K562 (cell line): ENCODE measurements around the gene ERBB4. TPM values are rescaled to one million over a fixed set of nuclear protein-coding genes. Genes with fewer than 3 reads are reported as not detected.

Experiments used
- ATAC-seq: fragments of 200-7000 bp; cut with Tn5 transposase; 3 replicates; pipeline ENCODE4 v1.9.1; 2020; ENCODE audit warnings: moderate library complexity
- BruUV-seq: library from RNA; stranded (reverse); fragments of 400-500 nt; replicated peaks from 2 replicates; lab custom pipeline; 2021; lab: Mats Ljungman, UMichigan
- CTCF ChIA-PET: fragments of 300-600 bp; formaldehyde crosslinking; extraction: SDS; loops from one replicate; lab custom pipeline; 2021; ENCODE audit warnings: low intra/inter-chr PET ratio; lab: Yijun Ruan, JAX
- POLR2A ChIA-PET: fragments of 300-600, 350-650 bp; sonication (Branson Sonifier 250); formaldehyde crosslinking; extraction: SDS; loops from one replicate; lab custom pipeline; 2021; ENCODE audit warnings: antibody characterized with exemption, inconsistent platforms; lab: Yijun Ruan, JAX
- DNase-seq, 4 experiments: peaks; one replicate each; pipeline versions ENCODE4 v3.0.0 to v3.0.0-alpha.2; 2011 to 2018; ENCODE audit warnings: low spot score in 3 of 4, mixed read lengths in 3 of 4; ENCODE audit errors: extremely low read depth in 1 of 4
- FAIRE-seq: peaks from 2 replicates; lab custom pipeline; 2011; peaks lifted over from hg19 to GRCh38; lab: Jason Lieb, UNC
- H2AFZ ChIP-seq: 2 replicates; pipeline ENCODE4 v1.6.0; 2011; ENCODE audit warnings: low read depth, low read length, control low read depth, inconsistent platforms
- H3K27ac ChIP-seq: fragments of 200-600 bp; 3 replicates; pipeline ENCODE4 v1.8.0; 2011; ENCODE audit warnings: low read depth, mild to moderate bottlenecking, control low read depth, inconsistent platforms, low read length, moderate library complexity, mixed read lengths; ENCODE audit errors: extremely low read depth
- H3K27me3 ChIP-seq, 2 experiments: fragments of 300-600 bp in 1 of 2; 2 replicates in 1 of 2; 3 replicates in 1 of 2; pipeline versions ENCODE4 v1.6.0 to v1.8.0; 2011; ENCODE audit warnings: inconsistent platforms in 2 of 2, low read length in 2 of 2, mild to moderate bottlenecking in 1 of 2, mixed read lengths in 1 of 2, moderate library complexity in 1 of 2; ENCODE audit not compliant: control insufficient read depth in 2 of 2, insufficient read depth in 2 of 2
- H3K36me3 ChIP-seq: fragments of 300-600 bp; 3 replicates; pipeline ENCODE4 v1.8.0; 2011; ENCODE audit warnings: mild to moderate bottlenecking, low read length, inconsistent platforms; ENCODE audit not compliant: control insufficient read depth, insufficient read depth
- H3K4me1 ChIP-seq, 2 experiments: fragments of 200-600 bp in 1 of 2; replicated peaks in 1 of 2; 2 replicates in 1 of 2; 3 replicates in 1 of 2; pipeline versions ENCODE4 v1.5.1 to v1.8.0; 2011; ENCODE audit warnings: inconsistent platforms in 2 of 2, low read length in 2 of 2, mild to moderate bottlenecking in 1 of 2, mixed read lengths in 1 of 2, moderate library complexity in 1 of 2; ENCODE audit not compliant: control insufficient read depth in 2 of 2, insufficient read depth in 2 of 2
- H3K4me2 ChIP-seq: 2 replicates; pipeline ENCODE4 v1.6.1; 2011; ENCODE audit warnings: low read length, control low read depth, inconsistent platforms, mixed read lengths; ENCODE audit not compliant: insufficient read depth
- H3K4me3 ChIP-seq: fragments of 200-600 bp; sonication (generic), shearing (Covaris generic); 2 replicates; pipeline ENCODE4 v1.5.1; 2016; ENCODE audit warnings: control low read depth, inconsistent platforms
- H3K79me2 ChIP-seq: fragments of 200-600 bp; 3 replicates; pipeline ENCODE4 v1.8.0; 2011; ENCODE audit warnings: low read length, inconsistent platforms; ENCODE audit not compliant: control insufficient read depth, insufficient read depth
- H3K9ac ChIP-seq, 2 experiments: 2 replicates each; pipeline versions ENCODE4 v1.6.0 to v1.6.1; 2011; ENCODE audit warnings: low read depth in 2 of 2, low read length in 2 of 2, control low read depth in 1 of 2, inconsistent platforms in 1 of 2, mild to moderate bottlenecking in 1 of 2, mixed read lengths in 1 of 2; ENCODE audit not compliant: insufficient read depth in 1 of 2
- H3K9me1 ChIP-seq: one replicate; pipeline ENCODE4 v1.6.0; 2011; ENCODE audit warnings: inconsistent platforms, mild to moderate bottlenecking, low read length, moderate library complexity; ENCODE audit not compliant: control insufficient read depth, insufficient read depth
- H3K9me3 ChIP-seq: replicated peaks from 2 replicates; pipeline ENCODE4 v1.5.1; 2011; ENCODE audit warnings: low read depth, low read length, inconsistent platforms; ENCODE audit not compliant: control insufficient read depth, insufficient read depth
- H4K20me1 ChIP-seq: replicated peaks from 2 replicates; pipeline ENCODE4 v1.6.1; 2011; ENCODE audit warnings: low read length, inconsistent platforms, mixed read lengths; ENCODE audit not compliant: control insufficient read depth, insufficient read depth
- ARNT ChIP-seq, 2 experiments: fragments of 450-650 bp; IDR thresholded peaks; 2 replicates each; pipeline ENCODE4 v1.6.1; 2016; ENCODE audit warnings: mild to moderate bottlenecking in 1 of 2
- CTBP1 ChIP-seq: fragments of 450-650 bp; IDR thresholded peaks from 2 replicates; pipeline ENCODE4 v1.6.1; 2016; ENCODE audit warnings: borderline replicate concordance
- EZH2 ChIP-seq: IDR thresholded peaks from 2 replicates; pipeline ENCODE4 v1.6.1; 2012; ENCODE audit warnings: low read depth, mild to moderate bottlenecking, inconsistent platforms, low read length, borderline replicate concordance
- NR2C2 ChIP-seq, 2 experiments: fragments of 200-800 bp in 1 of 2; sonication (Bioruptor generic) in 1 of 2; sonication (generic) in 1 of 2; formaldehyde crosslinking in 1 of 2; IDR thresholded peaks; 2 replicates each; pipeline versions ENCODE4 v1.6.1 to v1.8.0; 2016 to 2022; ENCODE audit warnings: mild to moderate bottlenecking in 1 of 2, missing compliant biosample characterization in 1 of 2, missing genetic modification characterization in 1 of 2, missing genetic modification reagents in 1 of 2
- NR4A1 ChIP-seq, 2 experiments: fragments of 250-450 bp in 1 of 2; fragments of 450-650 bp in 1 of 2; sonication (Bioruptor Pico) in 1 of 2; IDR thresholded peaks; 2 replicates each; pipeline versions ENCODE4 v1.4.0 to v1.6.1; 2016 to 2020; ENCODE audit warnings: mild to moderate bottlenecking in 2 of 2, missing compliant biosample characterization in 1 of 2, missing genetic modification characterization in 1 of 2, moderate library complexity in 1 of 2
- RBM39 ChIP-seq: fragments of 200-400 bp; formaldehyde crosslinking; optimal IDR thresholded peaks from 2 replicates; pipeline ENCODE3; 2018; ENCODE audit warnings: low read depth, low read length
- RFX5 ChIP-seq: IDR thresholded peaks from 2 replicates; pipeline ENCODE4 v1.6.1; 2011; ENCODE audit warnings: low read depth, mild to moderate bottlenecking, improper control_type of control experiment, low read length
- TRIM25 ChIP-seq: fragments of 450-650 bp; IDR thresholded peaks from 2 replicates; pipeline ENCODE4 v1.7.0; 2016; ENCODE audit warnings: borderline replicate concordance
- WHSC1 ChIP-seq: IDR thresholded peaks from one replicate; pipeline ENCODE4 v1.6.1; 2012; ENCODE audit warnings: low read length, control low read depth, inconsistent platforms
- XRCC5 ChIP-seq: fragments of 200-400 bp; formaldehyde crosslinking; IDR thresholded peaks from 2 replicates; pipeline ENCODE4 v1.6.1; 2017; ENCODE audit warnings: low read depth, mild to moderate bottlenecking, low read length
- ZBTB12 ChIP-seq: fragments of 250-450 bp; sonication (Bioruptor Pico); IDR thresholded peaks from 2 replicates; pipeline ENCODE4 v1.4.0; 2020
- ZFP30 ChIP-seq: fragments of 250-450 bp; sonication (Bioruptor Pico); IDR thresholded peaks from 2 replicates; pipeline ENCODE4 v1.8.0; 2022; ENCODE audit warnings: moderate library complexity, mild to moderate bottlenecking, inconsistent platforms, borderline replicate concordance
- ZNF316 ChIP-seq: fragments of 450-650 bp; IDR thresholded peaks from 2 replicates; pipeline ENCODE4 v1.6.1; 2016
- ZNF589 ChIP-seq: fragments of 200-800 bp; sonication (Bioruptor generic); IDR thresholded peaks from 2 replicates; pipeline ENCODE4 v1.6.1; 2016; ENCODE audit warnings: low read depth, missing genetic modification characterization, missing compliant biosample characterization
- WGBS: fragments of 100-300 bp; shearing (Covaris generic); methylation state at CpG from one replicate; pipeline ENCODE4 v1.1.6; 2016; ENCODE audit warnings: low coverage, mixed read lengths; ENCODE audit not compliant: insufficient coverage; ENCODE audit errors: missing lambda C conversion rate; 5-methylcytosine and 5-hydroxymethylcytosine counted together
- in situ Hi-C: fragments of 300-500 bp; cut with MboI; formaldehyde crosslinking; loops from 4 replicates; pipeline ENCODE4 v1.15.0; 2018; ENCODE audit warnings: inconsistent platforms, mixed read lengths
- intact Hi-C: fragments of 100-400 bp; cut with micrococcal nuclease; formaldehyde crosslinking; loops from 2 replicates; pipeline ENCODE4 v1.14.2; 2022
- polyA plus RNA-seq, 8 experiments: library from polyadenylated mRNA; depleted of rRNA in 4 of 8; stranded (reverse) in 5 of 8; unstranded in 3 of 8; fragments of >200 nt; fragmentation: Nextera tagmentation in 2 of 8; fragmentation: Illumina TruSeq in 1 of 8; extraction: Ambion mirVana in 2 of 8; extraction: Trizol in 1 of 8; gene quantifications; 2 replicates each; pipeline versions ENCODE4 v1.2.1 to v1.2.3, GENCODE V29; 2011 to 2014; ENCODE audit warnings: inconsistent platforms in 1 of 8, missing spikeins in 1 of 8
- total RNA-seq, 7 experiments: library from RNA; depleted of rRNA in 6 of 7; stranded (reverse); fragments of >200 nt in 6 of 7; fragmentation: Illumina TruSeq in 2 of 7; extraction: Trizol in 2 of 7; gene quantifications; 2 replicates each; pipeline versions ENCODE4 v1.2.1 to v1.2.3, GENCODE V29; 2011 to 2021; ENCODE audit warnings: low replicate concordance in 1 of 7
- TF ChIP-seq, protein P1 (sequence below): fragments of 450-650 bp; IDR thresholded peaks from 2 replicates; pipeline ENCODE4 v1.6.1; 2016; ENCODE audit warnings: borderline replicate concordance
- TF ChIP-seq, protein P2 (sequence below): fragments of 250-450 bp; sonication (Bioruptor Pico); IDR thresholded peaks from 2 replicates; pipeline ENCODE4 v1.9.0; 2021; ENCODE audit warnings: mild to moderate bottlenecking, inconsistent platforms

Gene ERBB4
- total and polyA plus RNA-seq, 9 of the 15 experiments (the other 6 are each of a cell fraction or from before 2014, with no cell fraction given), result not detected

GRCh38 chr2:212495046-212495445, 43.6 kb downstream of the ERBB4 start:
- CTCF ChIA-PET, result no interaction called here
- no peak for TF ChIP-seq XRCC5
- TF ChIP-seq TRIM25, result no peak
- TF ChIP-seq ZNF589 (CRISPR knock-in tag), result no peak
- TF ChIP-seq, protein P1, sequence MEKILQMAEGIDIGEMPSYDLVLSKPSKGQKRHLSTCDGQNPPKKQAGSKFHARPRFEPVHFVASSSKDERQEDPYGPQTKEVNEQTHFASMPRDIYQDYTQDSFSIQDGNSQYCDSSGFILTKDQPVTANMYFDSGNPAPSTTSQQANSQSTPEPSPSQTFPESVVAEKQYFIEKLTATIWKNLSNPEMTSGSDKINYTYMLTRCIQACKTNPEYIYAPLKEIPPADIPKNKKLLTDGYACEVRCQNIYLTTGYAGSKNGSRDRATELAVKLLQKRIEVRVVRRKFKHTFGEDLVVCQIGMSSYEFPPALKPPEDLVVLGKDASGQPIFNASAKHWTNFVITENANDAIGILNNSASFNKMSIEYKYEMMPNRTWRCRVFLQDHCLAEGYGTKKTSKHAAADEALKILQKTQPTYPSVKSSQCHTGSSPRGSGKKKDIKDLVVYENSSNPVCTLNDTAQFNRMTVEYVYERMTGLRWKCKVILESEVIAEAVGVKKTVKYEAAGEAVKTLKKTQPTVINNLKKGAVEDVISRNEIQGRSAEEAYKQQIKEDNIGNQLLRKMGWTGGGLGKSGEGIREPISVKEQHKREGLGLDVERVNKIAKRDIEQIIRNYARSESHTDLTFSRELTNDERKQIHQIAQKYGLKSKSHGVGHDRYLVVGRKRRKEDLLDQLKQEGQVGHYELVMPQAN, result no peak
- no peak for TF ChIP-seq WHSC1
- no peak for TF ChIP-seq NR4A1 (CRISPR knock-in tag; IDR thresholded peaks at IDR 0.05)
- no peak for TF ChIP-seq NR4A1 (tag; IDR thresholded peaks at IDR 0.05)
- TF ChIP-seq ZNF316, result no peak
- TF ChIP-seq CTBP1, result no peak
- no peak for TF ChIP-seq ARNT (IDR thresholded peaks at IDR 0.05)
- no peak for TF ChIP-seq NR2C2 (CRISPR knock-in tag; IDR thresholded peaks at IDR 0.05)
- no peak for TF ChIP-seq NR2C2 (tag; IDR thresholded peaks at IDR 0.05)
- no peak for TF ChIP-seq RBM39
- TF ChIP-seq ZFP30, result no peak
- no peak for TF ChIP-seq EZH2
- TF ChIP-seq ZBTB12 (CRISPR knock-in tag), result no peak
- TF ChIP-seq, protein P2, sequence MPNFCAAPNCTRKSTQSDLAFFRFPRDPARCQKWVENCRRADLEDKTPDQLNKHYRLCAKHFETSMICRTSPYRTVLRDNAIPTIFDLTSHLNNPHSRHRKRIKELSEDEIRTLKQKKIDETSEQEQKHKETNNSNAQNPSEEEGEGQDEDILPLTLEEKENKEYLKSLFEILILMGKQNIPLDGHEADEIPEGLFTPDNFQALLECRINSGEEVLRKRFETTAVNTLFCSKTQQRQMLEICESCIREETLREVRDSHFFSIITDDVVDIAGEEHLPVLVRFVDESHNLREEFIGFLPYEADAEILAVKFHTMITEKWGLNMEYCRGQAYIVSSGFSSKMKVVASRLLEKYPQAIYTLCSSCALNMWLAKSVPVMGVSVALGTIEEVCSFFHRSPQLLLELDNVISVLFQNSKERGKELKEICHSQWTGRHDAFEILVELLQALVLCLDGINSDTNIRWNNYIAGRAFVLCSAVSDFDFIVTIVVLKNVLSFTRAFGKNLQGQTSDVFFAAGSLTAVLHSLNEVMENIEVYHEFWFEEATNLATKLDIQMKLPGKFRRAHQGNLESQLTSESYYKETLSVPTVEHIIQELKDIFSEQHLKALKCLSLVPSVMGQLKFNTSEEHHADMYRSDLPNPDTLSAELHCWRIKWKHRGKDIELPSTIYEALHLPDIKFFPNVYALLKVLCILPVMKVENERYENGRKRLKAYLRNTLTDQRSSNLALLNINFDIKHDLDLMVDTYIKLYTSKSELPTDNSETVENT (CRISPR knock-in tag), result no peak
- no peak for TF ChIP-seq RFX5

More at GRCh38 chr2:212495046-212495445, 43.6 kb downstream of the ERBB4 start:
- FAIRE-seq, result no peak
- no TSS peak for BruUV-seq
- no peak overlapping the region for H3K9ac ChIP-seq
- POLR2A ChIA-PET, result no interaction called here
- no peaks in the 10 kb centered on the region for H3K79me2 ChIP-seq
- no peak overlapping the region for H3K4me2 ChIP-seq
- H3K27me3 ChIP-seq, result no peaks in the 10 kb centered on the region
- no peak overlapping the region for H3K27ac ChIP-seq
- in situ Hi-C loops, result no loop called here
- no peaks in the 10 kb centered on the region for H3K9me1 ChIP-seq
- no peaks in the 10 kb centered on the region for H3K4me1 ChIP-seq
- no peak for DNase-seq
- no peak overlapping the region for H2AFZ ChIP-seq
- no peak for ATAC-seq
- intact Hi-C loops, result no loop called here
- H3K4me3 ChIP-seq, result no peak overlapping the region
- H3K36me3 ChIP-seq, result no peaks in the 10 kb centered on the region
- H4K20me1 ChIP-seq, result no peaks in the 10 kb centered on the region
- H3K9me3 ChIP-seq, result no peaks in the 10 kb centered on the region
- WGBS, result 0% methylated on average over 1 of the region's 1 CpG
